GM21381 (cell line): ENCODE results near the gene FBXO24.

Source experiments
- ATAC-seq: cut with Tn5 transposase; IDR thresholded peaks from one replicate; pipeline ENCODE4 v1.9.1; 2021; ENCODE audit warnings: mild to moderate bottlenecking, moderate library complexity; ENCODE audit not compliant: unreplicated experiment

FBXO24 gene

GRCh38 chr7:100589341-100589947, 3.3 kb downstream of the FBXO24 start:
- no peak for ATAC-seq

- no peak for ATAC-seq
These were observed 4.1 kb downstream of the FBXO24 start for GRCh38 chr7:100590077-100590737.

GRCh38 chr7:100591596-100591995, 5.5 kb downstream of the FBXO24 start:
- no peak for ATAC-seq

DNA sequence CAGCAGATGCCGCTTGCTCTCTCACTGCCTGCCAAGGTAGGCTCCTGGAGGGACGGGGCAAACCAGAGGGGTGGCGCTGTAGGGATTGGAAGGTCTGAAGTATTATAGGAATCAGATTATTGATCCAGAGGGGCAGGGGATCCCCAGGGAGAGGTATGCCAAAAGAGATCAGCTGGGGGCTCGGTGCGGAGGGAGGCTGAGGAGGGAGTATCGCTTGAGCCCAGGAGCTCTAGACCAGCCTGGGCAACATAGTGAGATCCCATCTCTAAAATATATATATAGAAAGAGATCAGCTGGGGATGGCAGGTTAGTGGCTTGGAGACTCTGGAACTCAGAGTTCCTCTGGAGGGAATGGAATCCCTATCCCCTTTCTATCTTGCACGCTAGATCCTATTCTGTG, 9.1 kb downstream of the FBXO24 start:
- no peak for ATAC-seq

DNA sequence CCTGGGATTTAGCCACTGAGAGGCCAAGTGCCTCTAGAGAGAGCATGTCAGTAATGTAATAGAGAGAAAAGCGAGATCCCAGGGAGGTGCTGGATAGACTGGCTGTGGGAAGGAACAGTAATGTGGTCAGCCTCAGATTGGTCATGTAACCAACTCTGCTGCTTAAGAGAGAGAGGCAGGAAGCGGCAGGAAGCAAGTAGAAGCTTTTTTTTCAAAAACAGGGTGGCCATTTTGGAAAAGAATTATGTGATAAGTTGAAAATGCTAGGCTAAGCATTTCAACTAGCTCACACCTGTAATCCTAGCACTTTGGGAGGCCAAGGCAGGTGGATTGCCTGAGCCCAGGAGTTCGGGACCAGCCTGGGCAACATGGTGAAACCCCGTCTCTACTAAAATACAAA, 12.3 kb downstream of the FBXO24 start:
- no peak for ATAC-seq

GRCh38 chr7:100599911-100600729, 14.0 kb downstream of the FBXO24 start:
- no peak for ATAC-seq

DNA sequence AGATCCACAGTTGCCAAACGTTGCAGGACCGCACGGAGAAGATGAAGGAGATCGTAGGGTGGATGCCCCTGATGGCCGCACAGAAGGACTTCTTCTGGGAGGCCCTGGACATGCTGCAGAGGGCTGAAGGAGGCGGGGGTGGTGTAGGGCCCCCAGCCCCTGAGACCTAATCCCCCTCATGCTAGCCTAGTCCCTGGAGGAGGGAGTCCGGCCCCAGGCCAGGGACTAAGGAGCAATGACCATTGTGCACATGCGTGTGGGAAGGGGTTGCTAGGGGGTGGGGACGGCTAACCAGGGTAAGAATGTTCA, 14.6 kb downstream of the FBXO24 start:
- no peak for ATAC-seq

GRCh38 chr7:100602889-100603725, 17.0 kb downstream of the FBXO24 start:
- no peak for ATAC-seq

DNA sequence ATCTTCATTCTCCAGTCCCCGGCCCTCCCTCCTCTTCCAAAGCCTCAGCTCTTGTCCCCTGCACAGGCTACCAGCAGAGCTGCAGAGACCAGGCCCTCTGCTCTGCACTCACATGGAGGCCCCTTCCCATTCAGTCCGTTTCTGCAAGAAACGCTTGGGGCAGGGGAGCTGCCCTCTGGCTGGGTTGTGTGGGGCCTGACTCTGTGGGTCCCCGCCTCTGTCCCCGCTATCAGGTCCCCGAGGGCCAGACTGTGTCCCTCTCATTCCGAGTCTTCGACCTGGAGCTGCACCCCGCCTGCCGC, 17.5 kb downstream of the FBXO24 start:
- ATAC-seq = no peak

DNA sequence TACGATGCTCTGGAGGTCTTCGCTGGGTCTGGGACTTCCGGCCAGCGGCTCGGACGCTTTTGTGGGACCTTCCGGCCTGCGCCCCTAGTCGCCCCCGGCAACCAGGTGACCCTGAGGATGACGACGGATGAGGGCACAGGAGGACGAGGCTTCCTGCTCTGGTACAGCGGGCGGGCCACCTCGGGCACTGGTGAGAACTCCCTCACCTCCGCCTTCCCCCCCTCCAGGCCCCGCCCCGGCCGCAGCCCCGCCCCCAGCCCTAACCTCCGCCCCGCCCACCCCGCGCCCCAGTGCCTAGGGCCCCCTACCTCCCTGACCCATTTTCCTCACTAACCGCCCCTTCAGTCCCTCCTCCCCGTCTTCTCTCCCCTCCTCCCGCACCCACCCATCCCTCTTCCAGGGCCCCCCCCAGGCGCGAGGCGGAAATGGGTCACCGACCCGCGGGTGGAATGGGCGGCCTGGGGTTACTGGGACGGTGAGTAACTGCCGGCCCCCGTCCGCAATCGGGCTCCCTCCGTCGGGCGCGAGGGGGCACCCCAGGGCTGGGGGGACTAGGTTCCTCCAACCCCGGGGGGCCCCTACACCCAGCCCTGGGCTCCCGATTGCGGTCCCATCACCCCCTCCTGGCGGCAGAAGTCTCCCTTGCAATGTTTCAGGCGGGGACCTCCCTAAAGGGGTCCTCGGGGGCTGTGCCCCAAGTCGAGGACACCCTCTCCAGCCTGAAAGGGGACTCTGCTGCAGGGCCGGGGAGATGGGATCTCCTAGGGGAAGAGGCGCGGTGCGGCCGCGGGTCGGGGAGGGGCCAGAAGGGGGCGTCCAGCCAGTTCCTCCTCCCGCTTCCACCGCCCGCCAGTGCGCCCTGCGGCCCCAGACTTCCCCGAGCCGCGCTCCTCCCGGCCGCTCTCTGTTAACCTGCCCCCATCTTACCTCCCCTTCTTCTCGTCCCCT, 18.2 kb downstream of the FBXO24 start:
- peak; percentile 54 for ATAC-seq

DNA sequence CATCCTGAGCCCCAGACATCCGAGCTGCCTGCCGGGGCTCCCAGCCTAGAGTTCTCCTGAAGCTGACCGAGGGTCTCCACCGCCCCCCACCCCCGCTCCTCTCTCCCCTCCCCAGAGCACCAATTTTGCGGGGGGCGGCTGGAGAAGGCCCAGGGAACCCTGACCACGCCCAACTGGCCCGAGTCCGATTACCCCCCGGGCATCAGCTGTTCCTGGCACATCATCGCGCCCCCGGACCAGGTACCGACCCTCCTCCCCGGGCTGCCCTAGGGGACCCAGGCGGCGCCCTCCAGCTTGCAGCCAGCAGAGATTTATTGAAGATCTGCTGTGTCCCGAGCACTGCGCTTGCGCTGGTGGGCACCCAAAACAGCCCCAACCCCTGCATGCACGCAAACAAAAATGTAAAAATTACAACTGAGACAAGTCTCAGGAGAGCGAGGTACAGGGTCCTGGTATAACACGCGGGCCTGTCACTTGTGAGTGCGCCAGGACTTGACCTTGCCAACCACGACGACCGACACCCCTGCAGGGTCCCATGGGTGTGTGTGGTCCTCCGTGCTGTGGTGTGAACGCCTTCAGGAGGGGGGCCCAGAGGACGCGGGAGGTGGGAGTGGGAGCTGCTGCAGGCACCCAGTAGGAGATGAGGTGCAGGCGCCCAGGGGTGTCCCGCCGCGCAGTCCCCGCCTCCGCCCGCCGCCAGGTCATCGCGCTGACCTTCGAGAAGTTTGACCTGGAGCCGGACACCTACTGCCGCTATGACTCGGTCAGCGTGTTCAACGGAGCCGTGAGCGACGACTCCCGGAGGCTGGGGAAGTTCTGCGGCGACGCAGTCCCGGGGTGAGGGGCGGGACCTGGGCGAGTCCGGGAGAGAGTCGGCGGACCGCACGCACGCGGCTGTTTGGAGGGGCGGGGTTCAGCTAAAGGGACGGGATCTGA, 19.1 kb downstream of the FBXO24 start:
- ATAC-seq = no peak

GRCh38 chr7:100606313-100606712, 20.2 kb downstream of the FBXO24 start:
- ATAC-seq = no peak

DNA sequence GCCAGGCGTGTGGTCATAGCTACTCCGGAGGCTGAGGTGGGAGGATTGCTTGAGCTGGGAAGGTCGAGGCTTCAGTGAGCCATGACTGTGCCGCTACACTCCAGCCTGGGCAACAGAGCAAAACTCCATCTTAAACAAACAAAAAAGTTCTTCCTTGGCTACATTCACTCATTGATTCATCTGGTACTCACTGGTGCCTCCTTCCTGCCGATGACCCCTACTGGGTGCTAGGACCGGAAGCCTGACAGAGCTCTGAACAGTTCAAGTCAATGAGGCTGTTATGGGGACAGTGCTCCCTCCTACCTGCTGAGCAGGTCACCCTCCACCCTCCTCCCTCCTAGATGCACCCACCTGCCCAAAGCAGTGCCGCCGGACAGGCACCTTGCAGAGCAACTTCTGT, 21.0 kb downstream of the FBXO24 start:
- ATAC-seq = no peak

GRCh38 chr7:100609958-100610357, 23.8 kb downstream of the FBXO24 start:
- ATAC-seq = no peak

- peak; percentile 89 for ATAC-seq
These were observed 26.0 kb downstream of the FBXO24 start, which contains the start of gene MOSPD3 for GRCh38 chr7:100611983-100612729. TSS of gene MOSPD3 (plus strand) at chr7:100612540. CDS start at chr7:100612792, 252 bp downstream.

DNA sequence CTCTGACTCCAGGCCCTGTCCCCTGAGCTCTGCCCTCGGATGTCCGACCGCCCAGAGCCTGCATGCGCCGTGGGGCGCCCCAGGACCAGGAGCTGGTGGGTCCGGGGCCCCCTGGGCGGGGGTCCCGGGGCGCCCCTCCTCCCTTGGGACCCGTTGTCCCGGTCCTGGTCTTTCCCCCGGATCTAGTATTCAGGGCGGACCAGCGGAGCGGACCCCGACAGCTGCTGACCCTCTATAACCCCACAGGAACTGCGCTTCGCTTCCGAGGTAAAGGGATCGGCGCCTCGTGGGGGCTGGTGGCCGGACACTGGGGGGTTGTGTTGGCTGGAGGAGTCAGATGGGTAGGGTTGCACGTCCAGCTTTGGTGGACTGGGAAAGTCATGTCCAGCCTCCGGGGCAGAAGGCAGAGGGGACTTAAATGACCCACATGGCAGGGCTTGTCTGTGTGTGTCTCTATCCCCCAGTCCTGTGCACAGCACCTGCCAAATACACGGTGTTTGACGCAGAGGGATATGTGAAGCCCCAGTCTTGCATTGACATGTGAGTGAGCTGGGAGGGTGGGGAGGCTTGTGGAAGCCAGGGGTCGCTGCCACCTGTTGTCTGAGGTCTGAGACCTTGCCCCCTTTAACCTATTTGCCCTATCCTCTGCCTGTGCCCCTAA, 26.7 kb downstream of the FBXO24 start:
- ATAC-seq = no peak

DNA sequence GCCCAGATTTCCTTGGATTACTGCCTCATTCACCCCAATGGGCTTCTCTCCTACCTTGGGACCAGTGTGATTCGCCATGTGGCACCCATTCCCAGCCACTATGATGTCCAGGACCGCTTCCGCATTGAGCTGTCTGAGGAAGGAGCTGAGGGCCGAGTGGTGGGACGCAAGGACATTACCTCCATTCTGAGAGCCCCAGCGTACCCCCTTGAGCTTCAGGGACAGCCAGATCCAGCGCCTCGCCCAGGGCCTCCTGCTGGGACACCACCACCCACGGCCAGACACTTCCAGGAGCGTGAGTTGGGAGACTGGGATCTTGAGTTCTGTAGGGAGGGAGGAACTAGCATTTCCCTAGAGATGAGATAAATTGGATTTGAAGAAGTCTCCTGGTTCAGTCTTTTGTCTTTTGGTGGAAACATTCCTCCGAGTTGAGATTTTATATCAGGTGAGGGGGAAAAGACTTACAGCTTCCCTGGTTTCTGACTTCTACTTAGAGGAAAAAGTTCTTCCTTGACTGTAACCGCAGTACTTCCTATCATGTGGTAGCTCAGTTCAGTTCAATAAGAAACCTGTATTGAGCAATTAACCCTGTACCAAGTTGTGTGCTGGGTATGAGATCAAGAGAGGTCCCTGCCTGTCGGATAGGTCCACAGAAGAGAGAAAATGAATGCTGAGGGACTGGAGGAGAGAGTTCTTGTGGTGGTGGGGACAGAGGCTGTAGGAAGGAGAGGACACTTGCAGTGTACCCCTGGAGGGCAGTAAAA, 27.5 kb downstream of the FBXO24 start:
- no peak for ATAC-seq
